GM19467 (cell line): ENCODE measurements around the gene CLPSL1.

Source experiments
- ATAC-seq: cut with Tn5 transposase; IDR thresholded peaks from one replicate; pipeline ENCODE4 v1.9.1; 2021; ENCODE audit warnings: mild to moderate bottlenecking, moderate library complexity; ENCODE audit not compliant: unreplicated experiment

Gene CLPSL1

DNA sequence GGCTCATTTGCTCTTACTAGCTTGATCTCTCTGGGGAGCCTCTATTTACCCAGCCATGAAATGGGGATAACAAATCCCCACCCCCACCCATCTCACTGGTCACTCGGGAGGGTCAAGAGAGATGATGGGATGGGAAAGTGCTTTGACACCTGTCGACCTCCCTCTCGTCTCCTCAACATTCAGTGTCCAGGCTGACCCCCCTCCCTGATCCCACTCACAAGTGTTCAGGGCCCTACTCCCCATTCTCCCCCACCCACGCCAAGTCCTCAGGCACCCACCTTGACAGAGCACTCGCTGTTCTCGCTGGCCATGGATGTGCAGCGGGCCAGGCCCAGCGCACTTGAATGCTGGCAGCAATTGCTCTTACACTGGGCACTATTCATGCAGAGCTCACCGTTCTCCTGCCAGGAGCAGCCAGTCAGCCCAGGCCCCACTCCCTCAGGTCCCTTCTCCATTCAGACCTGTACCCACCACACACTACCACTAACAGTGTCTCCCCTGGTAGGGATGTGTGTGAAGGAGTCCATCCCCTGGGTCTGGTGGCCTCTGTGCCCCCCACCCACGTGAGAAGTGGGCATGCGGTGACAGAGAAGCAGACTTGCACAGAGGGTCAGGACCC is 14.7 kb downstream of the CLPSL1 start:
- no peak for ATAC-seq

DNA sequence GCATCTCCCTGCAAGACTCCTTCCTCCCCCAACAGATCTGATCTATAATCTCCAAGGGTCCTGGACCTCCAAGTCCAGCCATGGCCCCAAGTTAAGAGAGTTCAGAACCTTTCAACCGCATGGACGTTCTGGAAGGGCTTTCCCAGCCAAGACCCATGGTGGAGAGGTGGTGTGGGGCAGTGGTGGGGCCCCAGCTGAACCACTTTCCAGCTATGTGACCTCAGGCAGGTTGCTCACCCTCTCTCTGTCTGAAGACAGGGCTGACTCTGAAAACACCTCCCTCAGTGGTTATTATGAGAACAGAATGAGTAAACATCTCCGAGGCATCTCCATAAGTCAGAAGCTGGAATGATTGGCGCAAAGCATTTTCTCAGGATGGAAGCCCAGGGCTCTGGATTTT is 15.4 kb downstream of the CLPSL1 start:
- no peak for ATAC-seq

DNA sequence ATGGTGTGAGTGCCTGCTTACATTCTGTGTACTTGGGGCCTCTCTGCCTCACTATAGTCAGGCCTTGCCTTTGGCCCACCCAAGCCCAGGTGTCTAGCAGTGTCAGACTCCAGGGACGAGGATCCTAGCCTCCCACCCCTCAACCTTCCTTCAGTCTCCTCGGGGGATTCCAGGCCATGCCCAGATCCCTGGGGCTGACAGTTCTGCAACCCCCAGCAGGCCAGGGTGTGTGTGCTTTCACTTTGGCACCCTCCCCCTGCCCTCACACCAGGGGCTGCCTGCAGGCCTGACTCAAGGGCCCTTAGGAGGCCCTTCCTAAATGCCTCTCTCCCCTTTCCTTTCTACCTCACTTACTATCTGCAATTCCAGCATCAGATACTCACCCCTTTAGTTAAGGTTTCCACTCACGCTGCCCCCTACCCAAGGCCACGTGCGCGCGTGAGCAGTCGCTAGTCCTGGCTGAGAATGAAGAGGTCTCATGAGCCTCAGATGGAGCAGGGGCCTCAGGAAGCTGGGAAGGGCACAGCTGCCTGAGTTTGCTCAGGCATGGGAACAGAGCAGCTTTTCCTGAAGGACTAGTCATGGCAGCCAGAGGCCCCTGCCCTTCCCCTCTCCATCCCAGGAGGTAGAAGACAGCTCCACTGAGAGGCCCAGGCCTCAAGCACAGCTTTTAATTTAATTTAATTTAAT is 17.2 kb downstream of the CLPSL1 start:
- no peak for ATAC-seq

DNA sequence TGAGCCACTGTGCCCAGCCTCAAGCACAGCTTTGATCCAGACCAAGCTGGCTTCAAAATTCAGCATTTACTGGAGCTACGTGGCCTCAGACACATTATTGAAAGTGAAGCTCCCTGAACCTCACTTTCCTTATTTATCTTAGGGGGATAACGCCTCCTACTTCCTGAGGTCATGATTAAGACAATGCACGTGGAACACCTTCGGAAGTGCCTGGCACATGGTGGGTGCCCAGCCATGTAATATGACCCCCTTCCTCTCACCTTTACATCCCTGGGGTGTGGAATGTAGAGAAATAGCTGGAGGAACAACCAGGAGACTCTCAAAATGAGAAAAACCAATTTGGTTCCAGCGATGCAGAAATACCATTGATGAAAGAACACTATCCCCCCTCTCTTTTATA is 17.9 kb downstream of the CLPSL1 start:
- ATAC-seq, result no peak

DNA sequence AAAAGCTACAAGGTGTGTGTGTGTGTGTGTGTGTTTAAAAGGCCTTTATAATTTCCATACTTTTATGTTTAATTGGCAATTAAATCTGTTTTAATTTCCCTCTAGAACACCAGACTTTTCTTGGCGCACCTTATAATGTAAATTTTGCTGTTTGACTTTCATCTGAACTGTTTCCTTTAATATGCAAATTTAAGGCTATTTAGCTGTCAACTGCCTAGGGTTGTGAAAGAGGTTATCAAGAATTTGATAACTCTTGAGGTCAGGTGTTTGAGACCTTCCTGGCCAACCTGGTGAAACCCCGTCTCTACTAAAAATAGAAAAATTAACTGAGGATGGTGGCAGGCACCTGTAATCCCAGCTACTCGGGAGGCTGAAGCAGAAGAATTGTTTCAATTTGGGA is 20.3 kb downstream of the CLPSL1 start:
- no peak for ATAC-seq

DNA sequence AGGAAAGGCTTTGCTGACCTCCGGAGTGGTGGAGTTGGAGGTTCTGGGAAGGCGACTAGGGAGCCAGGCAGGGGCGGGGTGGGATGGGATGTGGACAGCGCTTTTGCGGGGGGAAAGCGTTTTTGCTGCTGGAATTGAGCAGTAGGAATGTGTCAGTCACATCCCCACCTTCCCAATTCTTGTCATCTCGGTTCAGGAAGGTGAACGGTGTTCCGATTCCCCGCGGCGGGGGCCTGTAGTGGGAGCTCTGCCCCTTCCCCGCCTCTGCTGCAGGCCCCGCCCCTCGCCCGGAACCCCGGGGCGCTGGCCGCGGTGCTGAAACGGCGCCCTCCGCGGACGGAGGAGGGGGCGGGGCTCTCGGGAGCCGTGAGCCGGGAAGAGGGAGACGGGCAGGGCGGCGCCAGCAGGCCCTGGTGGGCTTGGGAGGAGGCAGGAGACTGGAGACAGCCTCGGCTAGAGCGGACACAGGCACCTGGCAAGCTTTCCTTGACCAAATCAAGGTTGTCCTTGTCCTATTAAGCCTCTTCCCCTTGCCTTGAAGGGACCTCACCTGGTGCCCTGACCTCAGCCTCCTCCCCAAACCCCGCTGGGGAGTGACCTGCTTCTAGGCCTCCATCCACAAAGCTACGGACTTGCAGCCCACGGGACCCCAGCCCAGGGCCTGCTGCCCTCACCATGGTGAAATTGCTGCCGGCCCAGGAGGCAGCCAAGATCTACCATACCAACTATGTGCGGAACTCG is 24.3 kb downstream of the CLPSL1 start, which contains the start of gene LHFPL5:
Gene LHFPL5, plus strand, starts transcription at position 357 of the 741 bp plus-strand sequence. Its CDS starts 319 bp downstream, at position 676.
- ATAC-seq, result no peak

DNA sequence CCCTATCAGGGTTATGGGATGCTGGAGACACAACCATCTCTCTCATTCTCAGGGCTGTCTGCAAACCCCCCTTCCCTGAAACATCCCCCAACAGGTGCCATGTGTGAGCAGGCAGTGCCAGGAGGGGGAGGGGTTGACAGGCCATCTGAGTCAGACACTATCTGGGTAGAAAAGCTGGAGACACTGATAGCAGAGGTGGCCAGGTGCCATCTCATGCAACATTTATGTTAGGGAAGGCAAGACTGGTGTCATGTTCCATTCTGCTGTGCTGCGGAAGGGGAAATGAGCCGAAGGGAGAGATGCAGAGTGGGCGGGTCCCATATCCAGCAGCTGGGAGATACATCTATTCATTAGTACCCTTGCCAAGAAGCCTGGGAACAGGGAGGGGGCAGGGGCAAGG is 27.9 kb downstream of the CLPSL1 start:
- ATAC-seq, result no peak

DNA sequence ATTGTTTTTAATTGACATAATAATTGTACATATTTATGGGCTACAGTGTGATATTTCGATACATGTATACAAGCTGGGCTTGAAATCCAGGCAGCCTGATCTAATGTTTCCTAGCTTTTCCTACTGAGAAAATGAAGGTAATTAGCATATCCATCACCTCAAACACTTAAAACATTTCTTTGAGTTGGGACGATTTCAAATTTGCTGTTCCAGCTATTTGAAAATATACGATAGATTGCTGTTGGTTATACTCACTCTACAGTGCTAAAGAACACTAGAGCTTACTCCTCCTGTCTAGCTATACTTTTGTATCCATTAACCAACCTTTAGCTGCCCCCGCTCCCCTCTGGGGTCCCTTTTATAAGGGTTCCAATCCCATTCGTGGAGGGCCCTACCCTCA is 29.0 kb downstream of the CLPSL1 start:
- ATAC-seq, result no peak

DNA sequence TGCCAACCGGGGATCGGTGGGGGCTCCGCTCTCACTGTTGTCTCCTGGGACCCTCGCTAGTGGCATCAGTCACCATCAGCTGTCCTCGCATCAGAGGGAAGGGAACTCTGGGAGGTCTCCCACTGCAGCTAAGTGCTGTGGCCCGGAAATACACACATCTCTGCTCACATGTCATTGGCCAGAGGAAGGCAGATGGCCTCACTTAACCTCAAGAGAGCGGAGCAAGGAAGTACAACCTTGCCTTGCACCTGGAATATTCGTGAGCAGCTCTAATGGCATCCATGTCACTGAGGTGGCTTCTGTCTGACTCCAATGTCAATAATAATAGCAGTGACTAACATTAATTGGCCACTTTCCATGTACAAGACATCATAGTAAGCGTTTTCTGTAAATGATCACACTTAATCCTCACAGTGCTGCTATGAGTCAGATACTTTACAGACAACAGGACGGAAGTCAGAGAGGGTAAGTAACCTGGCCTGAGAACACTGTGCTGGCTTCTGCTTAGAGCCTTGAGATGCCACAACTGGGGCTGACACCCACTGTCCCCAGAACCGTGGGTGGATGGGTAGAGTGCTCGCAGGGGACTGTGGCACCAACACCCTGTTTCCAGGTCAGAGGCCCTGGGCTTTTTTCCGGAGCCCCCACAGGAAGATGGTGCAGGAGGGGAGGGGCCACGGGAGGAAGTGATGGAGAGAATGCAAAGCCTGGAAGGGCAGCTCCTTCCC is 30.3 kb downstream of the CLPSL1 start:
- no peak for ATAC-seq

DNA sequence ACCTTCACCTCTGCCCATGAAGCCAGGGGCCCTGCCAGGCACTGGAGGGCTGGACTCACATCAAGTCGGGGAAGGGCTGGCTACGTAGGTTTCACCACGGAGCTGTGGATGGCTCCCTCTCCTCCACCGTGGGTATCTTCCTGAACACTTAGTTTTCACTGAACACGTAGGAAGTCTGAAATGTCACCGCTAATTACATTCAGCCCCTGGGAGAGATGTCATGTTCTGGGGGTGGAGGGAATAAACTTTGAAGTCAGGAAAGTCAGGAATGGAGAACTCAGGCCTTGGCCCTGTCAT is 30.8 kb downstream of the CLPSL1 start:
- no peak for ATAC-seq

DNA sequence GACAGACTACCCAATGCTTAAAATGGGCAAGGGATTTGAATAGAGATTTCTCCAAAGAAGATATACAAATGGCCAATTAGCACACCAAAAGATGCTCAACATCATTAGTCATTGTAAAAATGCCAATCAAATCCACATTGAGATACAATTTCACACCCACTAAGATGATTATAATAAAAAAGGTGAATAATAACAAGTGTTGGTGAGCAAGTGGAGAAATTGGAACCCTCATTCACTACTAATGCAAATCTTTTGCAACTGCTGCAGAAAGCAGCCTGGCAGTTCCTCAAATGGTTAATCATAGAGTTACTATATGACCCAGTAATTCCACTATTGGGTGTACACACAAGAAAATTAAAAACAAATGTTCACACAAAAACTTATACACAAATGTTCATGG is 36.7 kb downstream of the CLPSL1 start:
- ATAC-seq, result no peak

DNA sequence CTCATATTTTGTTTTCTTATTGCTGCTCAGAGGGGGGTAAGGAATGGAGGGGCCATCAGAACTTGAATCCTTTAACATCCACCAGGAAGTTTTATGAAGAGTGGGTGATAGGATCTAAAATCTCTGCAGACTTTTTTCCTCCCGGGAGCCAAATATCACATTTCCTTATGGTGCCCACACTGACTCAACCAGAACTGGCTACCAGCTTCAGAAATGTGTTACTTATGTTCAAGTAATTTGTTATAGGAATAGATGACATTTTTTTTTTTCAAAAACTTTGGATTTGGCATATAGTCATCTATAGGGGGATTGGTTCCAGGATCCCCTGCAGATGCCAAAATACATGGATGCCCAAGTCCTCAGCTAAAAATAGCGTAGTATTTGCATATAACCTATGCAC is 42.8 kb downstream of the CLPSL1 start:
- no peak for ATAC-seq

DNA sequence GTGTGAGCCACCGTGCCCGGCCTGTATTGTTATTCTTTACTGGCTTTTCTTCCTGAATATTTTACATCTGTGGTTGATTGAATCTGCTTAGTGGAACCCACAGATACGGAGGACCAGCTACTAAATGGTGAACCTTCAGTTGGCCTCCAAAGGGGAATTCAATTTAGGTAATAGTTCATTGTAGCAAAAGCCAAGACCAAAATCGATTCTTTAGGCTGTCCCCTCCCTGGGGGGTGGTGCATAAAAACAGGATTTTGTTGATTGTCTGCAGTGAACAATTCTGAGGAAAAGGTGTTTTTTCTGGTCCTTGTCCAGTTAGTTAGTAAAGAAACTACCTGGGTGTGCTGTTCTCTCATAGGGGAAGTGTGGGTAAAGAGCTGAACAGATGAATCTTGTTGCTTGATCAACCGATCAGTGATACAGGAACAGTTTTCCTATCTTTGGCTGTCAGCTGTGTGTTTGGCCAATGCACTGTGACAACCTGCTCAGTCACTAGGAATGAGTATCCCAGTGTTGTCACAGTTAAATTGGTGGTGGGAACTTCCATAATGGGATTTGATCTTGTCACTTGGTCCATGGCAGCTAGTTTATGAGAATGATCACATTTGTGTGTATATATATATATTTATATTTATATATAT is 43.9 kb downstream of the CLPSL1 start:
- no peak for ATAC-seq

DNA sequence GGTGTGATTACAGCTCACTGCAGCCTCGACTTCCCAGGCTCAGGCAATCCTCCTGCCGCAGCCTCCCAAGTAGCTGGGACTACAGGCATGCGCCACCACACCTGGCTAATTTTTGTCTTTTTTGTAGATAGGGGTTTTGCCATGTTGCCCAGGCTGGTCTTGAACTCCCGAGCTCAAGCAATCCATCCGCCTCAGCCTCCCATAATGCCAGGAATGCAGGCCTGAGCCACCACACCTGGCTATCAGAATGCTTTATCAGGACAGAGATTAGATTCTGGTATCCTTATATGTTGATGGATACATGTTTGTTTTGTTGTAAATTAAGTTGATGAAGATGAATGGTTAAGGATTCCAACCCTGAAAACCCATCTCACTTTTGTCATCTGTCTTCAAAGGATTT is 48.5 kb downstream of the CLPSL1 start:
- no peak for ATAC-seq

DNA sequence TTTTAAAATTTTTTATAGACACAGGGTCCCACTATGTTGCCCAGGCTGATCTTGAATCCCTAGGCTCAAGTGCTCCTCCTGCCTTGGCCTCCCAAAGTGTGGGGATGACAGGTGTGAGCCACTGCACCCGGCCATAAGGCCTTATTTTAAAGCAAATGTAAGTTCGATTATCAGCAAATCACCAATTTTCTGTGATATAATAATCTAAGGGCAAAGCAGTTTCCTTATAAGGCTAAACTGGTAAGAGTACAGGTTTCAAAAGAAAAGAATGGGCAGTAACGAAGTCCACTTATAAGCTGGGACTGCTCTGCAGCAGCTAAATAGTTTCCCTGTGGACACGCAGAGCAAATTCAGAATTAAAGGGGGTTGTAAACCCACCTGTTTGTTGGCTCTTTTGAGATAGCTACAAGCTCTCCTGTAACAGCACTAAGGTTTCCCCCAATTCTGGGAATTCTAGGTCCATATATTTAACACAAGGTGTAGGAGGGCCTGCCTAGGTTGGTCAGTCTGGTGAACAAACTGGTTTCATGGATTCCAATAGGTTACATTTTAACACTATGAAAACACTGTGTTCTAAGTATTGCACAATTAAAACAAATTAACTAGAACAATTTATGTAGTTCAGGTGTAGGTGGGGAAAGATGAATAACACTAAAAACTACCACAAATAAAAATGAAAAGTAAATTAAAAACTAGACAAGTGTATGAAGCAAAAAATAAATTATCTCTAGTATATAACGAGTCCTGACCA is 50.6 kb downstream of the CLPSL1 start:
- ATAC-seq, result no peak

DNA sequence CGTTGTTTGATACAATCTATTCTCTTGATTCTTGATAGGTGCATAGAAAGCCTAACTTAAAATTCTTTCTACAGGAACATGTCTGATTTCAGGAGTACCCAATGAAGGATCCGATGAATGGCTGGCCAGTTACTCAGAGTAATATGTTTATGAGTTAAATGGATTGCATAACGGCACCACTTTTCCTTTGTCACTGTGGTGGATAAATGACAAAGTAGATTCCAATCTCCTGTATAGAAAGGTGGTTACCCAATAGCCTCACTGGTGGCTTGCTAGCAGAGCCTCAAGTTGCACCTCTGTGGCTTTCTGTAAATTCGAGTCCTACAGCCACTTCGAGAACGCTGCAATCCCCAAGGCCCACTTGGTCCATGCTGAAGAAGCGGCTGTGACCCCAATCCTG is 52.7 kb downstream of the CLPSL1 start:
- ATAC-seq, result no peak
